GM18498 (cell line): ENCODE data around the gene SLC38A11.
"Not testable (repeated sequence)": the region's sequence is repeated elsewhere in the genome, so short reads cannot be mapped to it uniquely, and the experiment has no call there.

Experiments used
- ATAC-seq: cut with Tn5 transposase; IDR thresholded peaks from one replicate; pipeline ENCODE4 v1.9.1; 2021; ENCODE audit warnings: mild to moderate bottlenecking, moderate library complexity; ENCODE audit not compliant: unreplicated experiment

Gene SLC38A11

DNA sequence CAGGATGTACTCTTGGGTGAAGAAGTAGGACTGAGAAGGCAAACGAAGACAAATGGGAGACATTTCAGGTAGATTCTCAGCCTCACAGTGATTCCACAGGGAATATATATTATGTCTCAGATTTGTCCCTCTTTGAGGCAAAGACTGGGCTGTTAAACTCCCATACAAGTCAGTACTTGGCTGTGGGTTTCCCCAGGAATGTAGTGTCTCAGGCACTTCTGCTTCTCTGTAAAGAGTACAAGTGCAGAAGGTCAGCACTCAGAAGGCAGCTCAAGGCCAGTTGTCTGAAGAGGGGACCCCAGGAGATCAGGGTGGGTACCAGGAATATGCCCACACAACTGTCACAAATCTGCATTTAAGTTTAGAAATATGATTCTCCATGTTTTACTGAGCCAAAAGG, 73.8 kb downstream of the SLC38A11 start:
- no peak for ATAC-seq

DNA sequence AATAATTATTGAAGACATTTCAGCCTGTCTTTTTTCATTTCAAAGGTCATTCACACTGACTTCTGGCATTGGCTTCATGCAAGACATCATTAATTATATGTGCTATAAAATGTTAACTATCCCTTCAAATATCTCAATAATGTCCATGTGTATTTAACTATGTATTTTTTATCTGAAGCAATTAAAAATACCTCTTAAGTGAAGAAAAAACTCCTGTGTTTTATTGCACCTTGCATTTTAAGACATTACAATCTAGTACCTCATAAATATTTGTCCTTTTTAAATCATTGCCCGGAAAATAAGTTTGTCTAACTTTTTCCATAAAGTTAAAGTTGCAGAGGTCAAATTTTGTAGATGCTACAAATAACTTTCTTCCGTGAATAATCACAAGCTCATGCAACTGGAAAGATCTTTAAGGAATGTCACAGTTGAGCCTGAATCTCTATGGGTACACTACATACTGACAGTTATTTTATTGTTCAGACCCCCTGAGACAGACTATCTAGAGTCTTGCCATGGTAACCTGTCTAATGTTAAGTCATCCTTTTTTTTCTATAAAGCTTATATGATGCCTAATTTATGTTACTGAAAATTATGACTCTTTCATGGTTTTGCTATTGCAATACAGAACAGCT, 75.3 kb downstream of the SLC38A11 start:
- ATAC-seq = no peak

- no peak for ATAC-seq
These were observed 77.4 kb downstream of the SLC38A11 start for GRCh38 chr2:164877927-164878326.

- no peak for ATAC-seq
These were observed 78.2 kb downstream of the SLC38A11 start for GRCh38 chr2:164877169-164877568.

- no peak for ATAC-seq
These were observed 79.8 kb downstream of the SLC38A11 start for GRCh38 chr2:164875334-164876205.

- no peak for ATAC-seq
These were observed 82.0 kb downstream of the SLC38A11 start for GRCh38 chr2:164873210-164873908.

- ATAC-seq = no peak
These were observed 83.9 kb downstream of the SLC38A11 start for GRCh38 chr2:164871404-164871803.

GRCh38 chr2:164869420-164869772, 85.9 kb downstream of the SLC38A11 start:
- no peak for ATAC-seq

DNA sequence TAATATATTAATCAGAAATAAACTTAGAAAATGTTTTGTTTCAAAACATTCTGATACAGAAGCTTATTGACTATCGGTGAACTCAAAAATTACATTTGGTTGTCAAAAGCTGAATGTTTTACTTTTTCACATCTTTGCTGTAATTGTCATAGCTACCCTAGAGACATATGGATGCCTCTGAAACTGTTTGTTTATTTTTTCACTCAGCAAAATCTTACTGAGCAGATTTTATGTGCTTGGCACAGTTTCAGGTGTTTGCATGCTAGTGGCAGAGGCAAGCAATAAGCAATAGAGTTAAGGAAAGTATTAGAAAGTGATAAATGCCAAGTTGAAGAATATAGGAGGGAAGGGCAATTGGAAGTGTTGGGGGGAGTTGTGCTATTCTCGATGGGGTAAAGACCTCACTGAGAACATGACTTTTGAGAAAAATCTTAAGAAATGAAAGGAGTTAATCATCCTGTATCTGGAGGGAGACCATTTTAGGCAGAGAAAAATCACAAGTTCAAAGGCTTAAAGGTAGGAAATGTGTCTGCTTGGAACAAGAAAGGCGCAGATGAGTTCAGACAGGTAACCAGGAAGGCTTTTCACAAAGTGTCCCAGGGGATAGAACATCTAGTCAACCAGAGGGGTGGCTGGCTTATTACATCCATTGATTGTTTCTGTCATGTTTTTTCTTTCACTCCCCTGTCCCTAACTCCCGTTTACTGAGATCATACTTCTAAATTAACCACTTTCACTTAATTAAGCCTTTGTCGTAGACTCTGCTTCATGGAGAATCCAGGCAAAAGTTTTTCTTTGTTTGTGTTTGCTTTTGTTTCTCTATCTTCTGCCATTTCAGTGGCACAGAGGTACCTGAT, 86.5 kb downstream of the SLC38A11 start:
- ATAC-seq = no peak

- ATAC-seq = no peak
These were observed 87.4 kb downstream of the SLC38A11 start for GRCh38 chr2:164867779-164868397.

GRCh38 chr2:164866381-164866780, 88.9 kb downstream of the SLC38A11 start:
- not testable (repeated sequence) for ATAC-seq

- no peak for ATAC-seq
These were observed 94.7 kb downstream of the SLC38A11 start for GRCh38 chr2:164860694-164861042.

DNA sequence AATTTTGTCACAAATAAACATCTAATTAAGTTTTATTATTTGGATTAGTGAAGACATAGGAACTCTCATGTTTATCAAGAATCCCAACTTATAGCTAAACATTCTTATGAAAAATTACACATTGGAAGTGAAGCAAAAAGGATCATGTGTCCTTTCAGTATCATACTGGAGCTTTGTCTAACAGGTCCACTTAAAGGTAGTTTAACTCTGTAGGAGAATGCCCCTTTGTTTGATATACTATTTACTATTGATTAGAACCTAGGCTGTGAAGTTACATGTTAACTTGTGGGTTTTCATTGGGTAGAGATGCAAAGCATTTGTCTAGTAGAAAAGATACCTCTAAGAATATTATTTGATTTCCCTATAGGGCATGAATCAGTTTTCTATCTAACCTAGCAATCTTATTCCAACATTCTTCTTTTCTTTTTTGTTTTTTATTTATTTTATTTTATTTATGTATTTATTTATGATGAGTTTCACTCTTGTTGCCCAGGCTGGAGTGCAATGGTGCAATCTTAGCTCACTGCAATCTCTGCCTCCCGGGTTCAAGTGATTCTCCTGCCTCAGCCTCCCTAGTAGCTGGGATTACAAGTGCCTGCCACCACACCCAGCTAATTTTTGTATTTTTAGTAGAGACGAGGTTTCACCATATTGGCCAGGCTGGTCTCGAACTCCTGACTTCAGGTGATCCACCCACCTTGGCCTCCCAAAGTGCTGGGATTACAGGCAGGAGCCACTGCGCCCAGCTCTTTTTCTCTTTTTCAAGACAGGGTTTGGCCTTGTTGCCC, 95.2 kb downstream of the SLC38A11 start:
- ATAC-seq = not testable (repeated sequence)

DNA sequence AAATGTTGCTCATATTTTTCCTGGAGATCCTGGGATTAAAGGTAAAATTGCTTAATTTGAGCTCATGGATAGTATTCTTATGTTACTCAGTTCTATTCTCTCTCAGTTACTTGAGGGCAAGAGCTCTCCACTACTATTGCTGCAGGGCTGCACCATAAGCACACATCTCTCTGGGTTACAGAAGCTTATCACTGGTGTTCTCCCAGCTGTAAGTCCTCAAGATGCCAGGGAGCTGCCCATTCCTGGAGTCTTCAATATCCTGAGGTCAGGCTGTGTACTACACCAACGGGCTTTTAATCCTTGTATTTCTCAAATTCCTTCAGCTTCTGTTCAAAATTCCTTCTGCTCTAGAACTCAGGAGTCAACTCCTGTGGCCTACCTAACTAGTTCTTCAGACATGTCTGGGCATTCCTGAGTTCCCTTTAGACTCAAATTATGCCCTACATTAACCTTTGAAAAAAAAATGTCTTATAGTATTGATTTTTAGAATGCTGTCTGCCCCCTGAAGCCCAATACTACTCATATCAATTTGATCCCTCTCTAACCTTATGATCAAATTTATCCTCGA, 96.0 kb downstream of the SLC38A11 start:
- ATAC-seq = no peak

- no peak for ATAC-seq
These were observed 103.2 kb downstream of the SLC38A11 start for GRCh38 chr2:164852086-164852485.

DNA sequence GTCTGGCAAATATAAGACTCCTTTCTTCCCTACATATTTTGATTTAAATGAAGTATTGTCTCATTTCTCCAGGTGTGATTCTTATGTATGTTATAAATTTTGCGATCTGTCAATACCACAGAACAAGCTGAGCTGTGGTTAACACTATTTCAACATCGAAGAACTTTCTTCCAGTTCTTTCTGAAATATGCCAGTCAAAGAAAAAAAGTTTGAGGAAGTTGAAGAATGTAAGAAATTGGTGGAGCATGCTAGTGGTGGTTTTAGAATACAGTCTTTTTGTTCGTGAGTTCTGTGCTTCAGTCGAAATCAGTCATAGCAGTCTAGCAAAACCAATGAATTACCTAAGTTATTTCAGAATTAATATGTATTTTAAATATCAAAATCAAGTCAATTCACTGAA, 105.1 kb downstream of the SLC38A11 start:
- ATAC-seq = no peak

DNA sequence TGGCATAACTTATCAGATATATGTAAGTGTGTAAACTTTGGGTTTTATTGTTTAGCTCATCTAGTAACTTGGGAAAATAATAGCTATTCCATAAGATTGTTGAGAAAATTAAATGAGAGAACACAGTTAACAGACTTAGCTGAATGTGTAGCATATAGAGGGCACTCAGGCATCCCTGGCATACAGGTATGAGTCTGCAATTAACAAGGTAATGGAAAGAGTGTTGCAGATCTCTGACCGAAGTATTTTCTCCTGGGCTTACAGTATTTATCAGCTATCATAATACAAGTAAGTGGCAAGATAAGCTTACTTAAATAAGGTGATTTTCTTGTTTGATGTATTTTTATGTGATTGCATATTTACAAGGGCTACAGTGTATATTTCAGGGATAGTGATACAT, 105.8 kb downstream of the SLC38A11 start:
- no peak for ATAC-seq

DNA sequence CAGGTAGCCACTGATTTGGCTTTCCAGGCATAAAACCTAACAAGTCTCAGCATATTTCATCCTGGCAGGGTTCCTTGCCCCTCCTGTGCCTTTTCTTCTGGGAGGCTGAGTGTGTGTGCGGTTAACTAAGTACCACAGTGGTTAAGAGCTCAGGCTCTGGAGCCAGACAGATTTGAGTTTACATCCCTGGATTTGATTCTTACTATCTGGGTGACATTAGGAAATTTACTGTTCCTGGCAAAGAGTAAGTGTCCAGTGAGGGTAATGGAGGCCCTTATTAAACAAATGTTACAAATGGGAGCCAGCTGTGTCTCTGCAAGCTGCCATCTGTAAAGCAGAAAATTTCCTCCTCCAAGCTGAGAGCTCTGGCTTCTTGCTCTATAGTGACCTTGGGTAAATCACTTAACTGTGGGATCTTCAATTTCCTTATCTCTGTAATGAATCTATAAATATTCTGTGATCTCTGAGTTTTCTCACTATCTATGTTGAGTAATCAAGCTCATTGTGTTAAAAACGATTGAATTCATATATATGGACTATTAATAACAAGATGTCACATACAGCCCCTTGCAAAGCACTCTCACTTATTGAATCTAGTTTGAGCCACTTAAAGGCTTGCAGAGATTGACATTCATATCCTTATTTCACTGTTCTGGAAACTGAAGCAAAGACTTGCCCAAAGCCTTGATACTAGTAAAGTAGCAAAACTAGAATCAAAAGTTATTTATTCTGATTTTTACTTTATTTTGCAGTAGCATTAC, 107.2 kb downstream of the SLC38A11 start:
- no peak for ATAC-seq

- ATAC-seq = no peak
These were observed 108.0 kb downstream of the SLC38A11 start for GRCh38 chr2:164847291-164847690.
